ENCODE measurements around the gene NUDT10.
"Not testable (repeated sequence)": the region's sequence is repeated elsewhere in the genome, so short reads cannot be mapped to it uniquely, and the experiment has no call there.

Gene NUDT10

DNA sequence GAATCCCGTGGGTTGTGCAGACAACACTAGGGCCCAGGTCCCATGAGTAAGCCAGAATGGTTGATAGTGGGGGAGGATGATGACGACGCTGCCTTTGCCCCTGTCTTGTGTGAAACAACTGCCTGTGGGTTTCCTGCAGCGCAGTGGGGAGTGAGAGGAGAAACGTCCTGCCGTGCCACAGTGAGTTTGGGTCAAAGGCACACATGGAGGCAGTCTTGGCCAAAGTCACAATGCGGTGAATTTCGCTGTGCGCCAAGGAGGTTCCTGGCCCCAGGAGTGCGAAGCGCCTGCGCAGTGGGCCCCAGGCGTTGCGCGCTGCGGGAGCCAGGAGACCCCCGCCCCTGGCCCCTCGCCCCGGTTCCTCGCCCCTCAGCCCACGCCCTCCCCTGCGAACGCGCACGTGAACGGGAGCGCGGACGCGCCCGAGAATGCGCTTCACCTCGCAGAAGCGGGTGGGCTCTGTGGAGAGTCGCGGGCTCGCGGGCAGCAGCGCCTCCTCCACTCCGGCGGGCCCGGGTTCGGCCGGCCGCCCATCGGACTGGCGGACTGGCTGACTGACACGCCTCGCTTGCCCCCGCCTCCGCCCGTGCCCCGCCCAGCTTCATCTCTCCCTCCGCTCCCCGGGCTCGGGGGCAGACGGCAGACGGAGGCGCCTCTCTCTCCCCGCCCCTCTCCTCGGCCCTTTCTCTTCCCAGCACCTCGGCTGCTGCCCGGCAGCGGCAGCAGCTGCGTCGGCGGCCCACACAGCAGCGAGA lies at the start of gene NUDT10:
Gene NUDT10 (plus strand): TSS at position 635 of the 755 bp plus-strand sequence. CDS start 144 bp downstream, outside the sequence.
- DNase-seq (ENCODE audit: low read depth), result no peak

DNA sequence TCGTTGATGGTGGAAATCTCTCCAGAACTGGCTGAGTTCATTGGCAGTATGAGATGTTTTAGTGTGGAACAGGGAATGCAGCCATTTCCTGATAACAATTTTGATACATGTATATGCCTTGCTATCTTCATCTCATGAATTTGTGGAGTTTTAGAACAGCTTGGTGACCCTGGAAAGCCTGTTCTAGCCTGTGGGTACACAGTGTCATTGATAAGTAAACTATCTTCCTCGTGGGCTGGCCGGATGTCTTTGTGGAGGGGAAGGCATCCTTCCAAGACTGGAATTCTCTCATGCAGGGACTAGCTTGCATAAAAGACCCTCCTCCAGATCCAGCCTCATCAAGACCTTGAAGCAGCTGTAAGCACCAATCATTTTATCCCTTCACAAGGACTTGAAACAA lies 40.2 kb upstream of the NUDT10 start:
- DNase-seq (ENCODE audit: low read depth), result no peak

GRCh38 chrX:51296138-51296537 lies 36.5 kb upstream of the NUDT10 start:
- DNase-seq (ENCODE audit: low read depth), result no peak

DNA sequence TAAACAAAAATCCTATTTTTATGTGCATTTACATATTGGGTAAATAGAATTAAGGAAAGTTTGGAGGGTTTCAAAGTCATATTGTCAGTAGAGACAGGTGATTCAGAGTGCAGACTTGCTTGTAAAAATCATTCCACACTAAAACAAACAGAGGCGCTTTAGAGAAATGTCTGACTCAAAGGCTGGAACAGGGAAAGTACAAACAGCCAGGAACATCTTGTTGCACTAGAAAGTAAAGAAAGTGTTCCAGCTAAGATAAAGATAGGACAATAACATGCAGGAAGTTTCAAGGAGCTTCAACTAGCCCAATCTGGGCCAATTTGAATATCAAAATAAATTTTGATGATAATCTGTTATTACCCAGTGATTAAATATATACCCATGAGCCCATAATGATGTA lies 16.4 kb upstream of the NUDT10 start:
- no peak for DNase-seq (ENCODE audit: low read depth)

GRCh38 chrX:51332943-51333785 lies 542 bp downstream of the NUDT10 start:
- DNase-seq (ENCODE audit: low read depth), result not testable (repeated sequence)

DNA sequence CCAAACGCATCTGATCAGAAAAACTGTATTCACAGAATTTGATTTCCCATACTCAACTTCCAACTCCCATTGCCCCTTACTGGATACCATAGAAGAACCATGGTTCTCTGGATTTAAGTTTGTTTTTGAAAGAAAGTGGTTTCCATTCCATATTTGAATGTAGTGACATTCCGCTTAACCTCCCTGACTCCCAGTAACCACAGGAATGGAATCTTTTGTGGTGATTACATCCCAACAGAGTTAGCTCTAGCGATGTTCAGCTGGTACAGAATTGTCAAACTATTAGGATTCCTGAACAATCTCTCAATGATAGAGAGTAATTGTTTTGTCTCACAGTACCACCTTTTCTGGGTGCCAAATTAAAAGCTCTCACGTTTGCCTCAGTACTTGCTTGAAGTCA lies 1.7 kb downstream of the NUDT10 start:
- no peak for DNase-seq (ENCODE audit: low read depth)

DNA sequence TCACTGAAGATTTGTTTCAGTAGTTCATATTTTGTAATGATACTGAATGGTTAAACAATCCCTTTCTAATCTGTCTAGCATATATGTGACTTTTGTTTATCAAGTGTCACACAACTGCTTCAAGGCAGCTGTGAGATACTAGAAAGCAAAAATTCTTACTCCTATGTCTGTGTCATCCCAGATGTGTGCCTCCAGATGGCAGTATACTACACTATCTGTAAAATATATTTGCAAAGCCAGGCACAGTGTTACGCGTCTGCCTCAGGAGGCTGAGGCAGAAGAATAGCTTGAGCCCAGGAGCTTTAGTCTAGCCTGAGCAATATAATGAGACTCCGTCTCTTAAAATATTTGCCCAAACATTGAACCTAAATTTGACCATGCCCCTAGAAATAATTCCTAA lies 4.0 kb downstream of the NUDT10 start:
- DNase-seq (ENCODE audit: low read depth), result no peak

GRCh38 chrX:51361251-51361650 lies 28.6 kb downstream of the NUDT10 start:
- no peak for DNase-seq (ENCODE audit: low read depth)

DNA sequence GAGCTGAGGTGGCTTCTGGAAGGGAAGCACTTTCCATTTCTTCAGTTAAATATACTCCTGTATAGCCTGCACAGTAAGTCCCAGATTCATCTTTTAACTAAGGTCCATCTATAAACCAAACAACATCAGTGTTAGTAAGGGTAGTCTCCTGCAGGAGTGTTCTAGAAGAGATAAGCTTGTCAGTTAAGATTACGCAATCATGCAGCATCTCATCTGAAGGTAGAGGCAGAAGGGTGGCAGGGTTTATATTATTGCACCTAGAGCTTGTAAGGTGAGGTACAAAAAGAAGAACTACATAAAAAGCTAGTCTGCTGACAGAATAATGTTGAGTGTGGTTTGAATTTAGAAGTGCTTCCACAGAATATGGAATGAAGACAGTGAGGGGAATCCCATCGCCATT lies 44.0 kb downstream of the NUDT10 start:
- DNase-seq (ENCODE audit: low read depth), result no peak

All from stimulated activated CD8-positive, alpha-beta memory T cell treated with anti-CD3 and anti-CD28 coated beads, Interleukin-12 subunit alpha, Interleukin-12 subunit beta, amount 100 ng/mL, for 1 hour (primary cell).